Measurements from ENCODE around the gene LCNL1.

LCNL1 gene

DNA sequence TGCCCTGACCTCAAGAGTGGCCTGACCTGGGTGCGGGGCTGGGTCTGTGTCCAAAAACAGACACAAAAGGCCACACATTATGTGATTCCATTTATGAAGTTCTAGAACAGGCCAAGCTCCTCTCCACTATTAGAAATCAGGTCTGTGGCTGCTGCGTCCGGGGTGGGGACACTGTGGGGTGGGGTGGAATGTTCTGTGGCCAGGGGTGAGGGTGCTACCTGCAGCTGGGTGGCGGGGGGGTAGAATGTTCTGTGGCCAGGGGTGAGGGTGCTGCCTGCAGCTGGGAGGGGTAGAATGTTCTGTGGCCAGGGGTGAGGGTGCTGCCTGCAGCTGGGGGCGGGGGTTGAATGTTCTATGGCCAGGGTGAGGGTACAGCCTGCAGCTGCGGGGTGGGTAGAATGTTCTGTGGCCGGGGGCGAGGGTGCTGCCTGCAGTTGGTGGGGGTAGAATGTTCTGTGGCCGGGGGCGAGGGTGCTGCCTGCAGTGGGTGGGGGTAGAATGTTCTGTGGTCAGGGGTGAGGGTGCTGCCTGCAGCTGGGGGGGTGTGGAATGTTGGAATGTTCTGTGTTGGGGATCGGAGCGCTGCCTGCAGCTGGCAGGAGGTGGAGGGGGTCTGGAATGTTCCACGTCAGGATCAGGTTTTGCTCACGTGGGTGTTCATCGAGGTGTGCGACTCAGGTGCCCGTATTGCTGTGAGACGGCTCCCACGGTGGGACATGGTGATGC is 22.4 kb upstream of the LCNL1 start:
- no peak for DNase-seq (ENCODE audit: low spot score)

DNA sequence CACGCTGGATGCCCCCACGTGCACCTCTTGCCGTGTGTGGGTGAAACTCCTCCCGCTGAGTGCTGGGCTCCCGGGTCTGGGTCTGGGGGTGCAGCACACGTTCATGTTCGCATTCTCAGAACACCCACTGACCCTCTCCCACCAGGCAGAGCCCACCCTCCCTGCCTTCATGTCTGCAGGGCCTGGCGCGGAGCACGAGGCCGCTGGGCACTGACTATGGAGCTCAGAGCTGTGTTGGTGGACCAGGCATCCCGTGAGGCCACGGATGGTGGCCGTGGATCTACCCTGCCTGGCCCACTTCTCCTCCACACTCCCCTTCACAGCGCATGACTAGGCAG is 21.9 kb upstream of the LCNL1 start:
- no peak for DNase-seq (ENCODE audit: low spot score)

DNA sequence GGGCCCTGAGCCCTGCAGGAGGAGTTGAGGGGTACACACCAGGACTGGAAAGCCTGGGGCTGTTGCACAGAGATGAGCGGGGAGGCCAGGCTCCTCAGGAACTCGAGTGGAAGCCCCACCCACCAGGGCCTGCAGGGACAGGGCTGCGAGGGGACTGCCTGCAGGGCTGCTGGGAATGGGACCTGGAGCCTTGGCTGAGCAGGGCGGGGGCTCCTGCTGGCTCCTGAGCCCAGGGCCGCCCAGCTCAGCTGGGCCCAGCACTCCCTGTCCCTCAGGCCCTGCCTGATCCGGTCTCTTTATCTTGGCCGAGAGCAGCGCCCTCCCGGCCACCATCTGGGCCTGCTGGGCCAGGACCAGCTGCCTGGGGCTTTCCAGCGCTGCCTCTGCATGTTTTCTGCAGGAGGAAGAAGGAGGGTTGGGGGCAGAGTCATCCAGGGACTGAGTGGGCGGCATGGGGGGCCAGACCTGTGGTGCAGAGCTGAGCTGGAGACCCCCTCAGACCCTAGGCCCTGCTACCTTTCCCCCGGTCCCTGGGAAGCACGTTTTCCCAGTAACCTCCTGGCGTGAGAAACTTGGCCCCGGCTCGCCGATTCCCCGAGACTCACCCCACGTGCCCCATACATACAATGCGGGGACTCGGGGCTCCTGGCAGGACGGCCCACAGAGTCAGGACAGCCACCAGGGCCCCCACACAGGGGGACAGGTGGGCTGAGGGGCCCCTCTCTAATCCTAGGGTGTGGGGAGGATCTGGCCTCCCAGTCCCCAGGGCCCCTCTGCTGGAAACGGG is 21.3 kb upstream of the LCNL1 start:
- DNase-seq (ENCODE audit: low spot score): no peak

DNA sequence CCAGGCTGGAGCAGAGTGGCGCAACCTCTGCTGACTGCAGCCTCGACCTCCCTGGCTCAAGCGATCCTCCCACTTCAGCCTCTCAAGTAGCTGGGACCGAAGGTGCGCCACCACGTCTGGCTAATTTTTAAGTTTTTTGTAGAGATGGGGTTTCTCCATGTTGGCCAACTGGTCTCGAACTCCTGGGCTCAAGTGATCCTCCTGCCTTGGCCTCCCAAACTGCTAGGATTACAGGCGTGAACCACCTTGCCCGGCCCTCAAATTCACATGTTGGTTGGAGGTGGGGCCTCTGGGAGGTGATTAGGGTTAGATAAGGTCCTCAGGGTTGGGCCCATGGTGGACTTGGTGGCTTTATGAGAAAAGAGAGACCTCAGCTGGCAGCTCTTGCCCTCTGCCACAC is 20.6 kb upstream of the LCNL1 start:
- DNase-seq (ENCODE audit: low spot score): no peak

DNA sequence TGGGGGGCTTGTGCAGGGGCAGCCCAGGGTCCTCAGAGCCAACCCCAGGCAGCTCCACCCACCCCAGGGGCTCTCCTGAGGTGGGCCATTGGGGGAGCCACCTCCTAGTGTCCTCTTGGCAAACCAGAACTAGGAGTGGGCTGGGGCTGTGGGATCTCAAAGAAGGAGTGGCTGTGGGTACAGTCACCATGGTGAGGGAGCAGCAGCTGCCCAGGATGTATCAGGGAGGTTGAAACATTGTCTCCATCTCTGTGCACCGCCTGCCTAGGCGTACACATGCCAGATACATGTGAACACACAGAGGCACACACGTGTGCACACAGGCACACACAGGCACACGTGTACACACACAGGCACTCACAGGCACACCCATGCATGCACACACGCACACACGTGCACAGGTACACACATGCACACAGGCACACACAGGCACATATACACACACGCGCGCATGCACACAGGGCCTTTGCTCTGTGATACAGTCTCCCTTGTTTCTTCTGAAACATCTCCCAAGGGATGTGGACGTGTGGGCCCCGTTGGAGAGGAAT is 20.0 kb upstream of the LCNL1 start:
- DNase-seq (ENCODE audit: low spot score): no peak

DNA sequence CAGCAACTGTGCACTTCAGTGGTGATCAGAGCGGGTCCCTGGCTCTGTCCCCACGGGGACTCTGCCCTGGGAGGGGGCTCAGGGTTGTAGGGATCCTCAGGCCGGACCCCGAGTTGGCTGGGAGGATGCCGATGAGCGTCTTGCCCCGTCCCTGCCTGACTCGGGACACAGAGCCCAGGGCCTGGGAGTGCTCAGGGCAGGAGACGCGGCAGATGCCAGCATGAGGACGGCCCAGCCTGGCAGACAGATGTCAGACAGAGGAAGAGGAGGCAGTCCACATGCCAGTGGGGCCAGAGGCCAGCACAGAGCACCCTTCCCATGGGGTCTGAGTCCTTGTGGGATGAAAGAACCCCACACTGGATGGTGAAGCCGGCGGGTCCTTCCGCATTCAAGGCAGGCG is 19.5 kb upstream of the LCNL1 start:
- no peak for DNase-seq (ENCODE audit: low spot score)

DNA sequence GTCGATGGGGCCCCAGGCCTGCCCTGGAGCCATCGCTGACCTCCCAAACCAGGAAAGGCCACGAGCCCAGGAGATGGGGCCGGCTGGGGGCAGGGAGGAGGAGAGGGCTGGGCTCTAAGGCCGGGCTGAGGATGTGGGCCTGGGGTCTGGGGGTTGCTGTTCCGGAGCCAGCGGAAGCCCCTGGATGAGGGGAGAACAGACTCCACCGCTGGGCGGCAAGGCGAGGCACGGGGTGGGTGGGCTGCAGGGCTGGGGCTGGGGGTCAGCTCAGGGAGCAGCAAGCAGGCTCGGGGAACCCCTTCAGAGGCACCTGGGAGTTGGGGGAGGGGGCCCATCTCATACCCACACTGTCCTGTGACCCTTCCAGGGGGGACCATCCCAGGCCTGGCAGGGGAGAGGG is 19.0 kb upstream of the LCNL1 start:
- DNase-seq (ENCODE audit: low spot score): no peak

DNA sequence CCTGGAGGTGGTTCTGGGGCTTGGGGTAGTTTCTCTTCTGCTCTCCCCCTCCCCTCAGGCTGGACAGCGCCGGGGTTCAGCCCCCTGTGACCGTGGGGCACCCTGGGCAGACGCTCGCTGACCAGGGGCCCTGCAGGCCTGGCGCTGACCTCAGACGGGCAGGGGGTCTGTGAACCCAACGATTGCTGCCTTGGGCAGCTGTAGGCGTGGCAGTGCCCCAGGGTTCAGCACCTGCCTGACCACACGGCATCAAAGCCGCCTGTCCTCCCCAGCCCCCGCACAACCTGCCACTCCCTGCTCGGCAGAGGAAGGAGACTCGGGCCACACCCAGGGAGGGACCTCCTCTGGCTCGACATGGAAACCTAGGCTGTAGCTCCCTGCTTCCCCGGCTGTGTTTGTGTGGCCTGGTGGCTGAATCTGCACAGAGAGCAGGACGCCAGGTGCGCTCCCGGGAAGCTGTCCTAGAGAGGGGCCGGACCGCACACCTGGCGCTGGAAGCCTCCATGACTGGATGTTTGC is 18.6 kb upstream of the LCNL1 start:
- no peak for DNase-seq (ENCODE audit: low spot score)

DNA sequence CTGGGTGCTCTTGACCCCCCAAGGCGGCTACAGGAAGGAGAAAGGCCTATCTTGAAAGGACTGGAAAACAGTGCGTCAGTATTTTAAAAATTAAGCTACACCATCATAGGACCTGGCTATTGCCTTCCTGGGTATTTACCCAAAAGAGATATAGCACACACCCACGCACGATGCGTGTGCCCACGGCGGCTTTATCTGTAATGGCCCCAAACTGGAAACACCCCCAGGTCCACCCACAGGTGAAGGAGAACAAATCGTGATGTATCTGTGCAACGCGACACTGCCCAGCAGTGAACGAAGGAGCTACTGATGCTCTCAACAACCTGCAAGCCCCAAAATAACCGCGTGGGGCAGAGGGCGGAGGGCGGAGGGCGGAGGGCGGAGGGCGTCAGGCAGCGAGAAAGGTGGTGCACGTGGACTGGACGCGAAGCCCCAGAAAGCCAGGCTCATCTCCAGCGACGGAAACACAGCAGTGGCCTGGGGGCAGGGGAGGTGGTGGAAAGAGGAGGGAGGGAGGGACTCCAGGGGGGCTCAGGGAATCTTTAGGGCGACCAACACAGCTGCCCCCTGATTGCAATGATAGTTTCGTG is 17.9 kb upstream of the LCNL1 start:
- DNase-seq (ENCODE audit: low spot score): no peak

DNA sequence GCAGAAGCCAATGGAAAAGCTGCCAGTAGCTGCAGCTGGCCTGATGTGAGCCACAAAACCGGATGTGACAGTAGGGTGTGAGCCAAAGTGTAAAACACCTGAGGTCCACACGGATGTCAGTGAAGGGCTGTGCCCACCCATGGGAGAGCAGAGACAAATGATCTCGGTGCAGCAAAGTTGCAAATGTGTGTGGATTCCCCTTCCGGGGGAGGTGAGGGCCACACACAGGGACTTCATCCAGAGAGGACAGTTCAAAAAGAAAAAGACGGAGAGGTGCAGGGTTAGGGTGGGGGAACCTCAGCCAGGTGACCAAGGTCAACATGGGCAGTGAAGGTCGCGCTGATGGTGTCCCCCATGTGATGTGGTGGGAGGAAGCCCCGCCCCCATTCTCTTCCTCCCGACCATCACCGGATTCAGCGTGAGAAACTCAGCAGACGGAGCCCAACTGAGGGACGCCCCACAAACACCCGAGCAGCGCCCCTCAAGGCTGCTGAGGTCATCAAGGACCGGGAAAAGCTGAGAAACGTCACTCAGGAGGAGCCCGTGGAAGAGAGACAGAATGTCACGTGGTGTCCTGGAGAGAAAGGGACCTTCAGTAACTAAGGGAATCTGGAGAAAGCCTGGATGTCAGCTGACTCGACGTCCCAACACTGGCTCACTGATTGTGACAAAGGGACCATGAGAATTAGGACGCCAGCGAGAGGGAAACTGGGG is 16.9 kb upstream of the LCNL1 start:
- peak; percentile 27 for DNase-seq (ENCODE audit: low spot score)

DNA sequence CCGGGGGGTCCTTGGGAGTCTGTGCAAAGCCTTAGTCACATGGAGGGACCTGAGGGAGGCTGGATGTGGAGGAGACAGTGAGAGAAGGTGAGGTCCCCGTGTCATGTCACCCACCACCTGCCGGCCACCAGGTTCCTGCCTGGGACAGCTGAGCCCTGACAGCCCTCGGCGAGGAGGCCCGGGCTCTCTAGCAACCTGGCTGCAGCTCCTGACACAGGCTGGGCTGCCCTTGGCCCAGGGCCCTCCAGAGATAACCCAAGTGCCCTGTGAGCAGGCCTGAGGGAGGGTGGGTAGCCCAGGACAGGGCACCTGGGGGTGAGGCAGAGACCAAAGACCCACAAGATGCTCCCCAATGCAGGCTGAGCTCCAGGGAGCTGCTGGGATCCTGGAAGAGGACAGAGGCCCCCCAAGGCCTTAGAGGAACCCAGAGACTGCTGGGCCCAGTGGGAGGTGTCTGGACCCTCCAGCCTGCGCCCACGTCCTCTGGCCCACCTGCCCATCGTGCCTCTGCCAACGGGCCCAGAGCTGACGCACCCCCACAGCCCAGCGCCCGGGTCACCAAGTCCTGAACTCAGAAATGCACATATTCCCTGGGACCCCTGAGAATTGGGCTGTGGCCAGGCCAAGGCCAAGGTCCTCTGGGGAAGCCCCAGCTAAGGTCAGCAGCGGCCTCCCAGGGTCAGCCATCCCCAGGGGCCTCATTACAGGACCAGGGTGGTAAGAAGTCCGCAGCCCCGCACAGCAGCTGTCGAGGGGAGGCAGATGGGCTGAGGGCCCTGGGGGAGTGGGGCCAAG is 14.3 kb upstream of the LCNL1 start:
- no peak for DNase-seq (ENCODE audit: low spot score)

DNA sequence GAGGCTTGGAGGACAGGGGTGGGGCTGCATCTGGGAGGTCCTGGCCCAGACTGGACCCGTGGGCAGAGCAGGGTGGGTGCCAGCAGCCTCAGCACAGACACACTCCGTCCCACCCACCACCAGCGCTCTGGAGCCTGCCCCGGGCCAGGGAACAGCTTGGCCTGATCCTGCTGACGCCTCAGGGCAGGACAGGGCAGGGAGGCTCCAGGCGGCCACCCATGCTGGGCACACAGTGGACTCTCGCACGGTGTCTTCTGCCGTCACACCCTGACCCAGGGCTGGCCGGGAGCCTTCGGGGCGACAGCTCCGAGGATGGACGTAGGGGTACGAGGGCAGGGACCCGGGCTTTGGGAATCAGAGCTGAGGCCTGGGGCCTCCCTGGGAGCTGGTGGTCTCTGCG is 13.6 kb upstream of the LCNL1 start:
- no peak for DNase-seq (ENCODE audit: low spot score)

DNA sequence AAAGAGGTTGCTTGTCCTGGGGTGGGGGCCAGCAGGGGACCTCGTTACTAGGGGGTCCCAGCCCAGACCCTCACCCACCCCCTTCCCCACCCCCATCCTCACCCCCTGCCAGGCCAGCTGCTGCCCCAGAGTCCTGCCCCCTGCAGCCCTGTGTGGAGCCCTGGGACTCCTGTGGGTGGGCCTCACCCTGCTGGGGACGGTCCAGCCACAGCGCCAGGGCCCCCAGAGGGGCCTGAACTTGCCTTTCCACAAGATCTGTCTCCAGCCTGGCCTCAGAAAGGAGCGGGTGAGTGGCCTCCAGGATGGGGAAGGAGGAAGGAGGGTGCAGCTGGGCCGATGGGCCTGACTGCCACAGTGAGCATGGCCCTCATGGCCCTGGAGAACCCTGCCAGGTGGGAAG is 13.0 kb upstream of the LCNL1 start:
- DNase-seq (ENCODE audit: low spot score): no peak

DNA sequence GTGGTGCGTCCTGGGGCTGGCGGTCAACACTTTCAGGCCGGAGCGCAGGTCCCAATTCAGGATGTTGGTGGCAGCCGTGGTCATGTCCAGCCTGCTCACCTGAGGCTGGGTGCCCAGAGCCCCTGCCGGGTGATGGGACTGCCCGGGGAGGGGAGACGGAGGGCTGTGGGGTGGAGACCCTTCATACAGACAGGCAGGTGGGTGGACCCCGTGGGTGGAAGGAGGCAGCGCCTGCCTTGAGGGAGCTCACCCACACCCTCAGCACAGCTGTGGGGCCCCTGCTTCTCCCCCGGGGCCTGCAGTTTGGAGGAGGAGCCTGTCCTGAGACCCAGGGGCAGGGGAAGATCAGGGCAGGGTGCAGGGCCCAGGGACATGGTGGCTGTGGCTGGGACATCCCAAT is 12.4 kb upstream of the LCNL1 start:
- no peak for DNase-seq (ENCODE audit: low spot score)

DNA sequence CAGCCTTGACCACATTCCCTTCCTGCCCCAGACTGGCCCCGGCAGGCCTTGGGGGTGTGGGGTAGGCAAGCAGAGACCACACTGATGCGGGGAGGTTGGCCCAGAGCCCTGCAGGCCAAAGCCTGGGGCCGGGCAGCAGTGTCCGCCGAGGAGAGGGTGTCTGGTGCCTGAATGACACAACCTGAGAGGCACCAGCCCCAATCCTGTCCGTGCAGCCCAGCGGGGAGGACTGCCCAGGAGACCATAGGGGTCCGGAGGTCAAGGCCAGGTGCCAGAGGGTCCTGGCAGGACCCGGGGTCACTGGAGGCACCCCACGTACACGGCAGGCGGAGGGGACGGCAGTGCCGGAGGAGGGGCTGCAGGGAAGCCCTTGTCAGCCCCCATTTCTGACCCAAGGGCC is 11.0 kb upstream of the LCNL1 start:
- DNase-seq (ENCODE audit: low spot score): no peak

DNA sequence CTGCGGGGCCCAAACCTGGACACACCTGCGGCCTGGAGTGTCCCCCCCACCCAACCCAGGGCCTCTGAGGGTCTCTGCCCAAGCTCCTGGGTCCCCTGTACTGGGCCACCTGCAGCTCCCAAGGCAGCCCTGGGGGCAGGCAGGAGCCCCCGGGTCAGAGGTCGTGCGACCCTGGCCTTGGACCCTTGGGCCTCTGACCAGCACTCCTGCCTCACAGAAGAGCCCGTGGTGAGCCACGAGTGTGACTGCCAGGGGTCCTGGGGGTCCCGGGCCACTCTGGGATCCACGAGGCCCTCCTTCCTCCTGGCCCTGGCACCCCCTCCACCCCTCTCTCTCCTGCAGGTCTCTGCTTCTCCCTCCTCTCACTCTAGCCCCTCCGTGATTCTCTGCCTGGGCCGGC is 10.5 kb upstream of the LCNL1 start:
- DNase-seq (ENCODE audit: low spot score): no peak

DNA sequence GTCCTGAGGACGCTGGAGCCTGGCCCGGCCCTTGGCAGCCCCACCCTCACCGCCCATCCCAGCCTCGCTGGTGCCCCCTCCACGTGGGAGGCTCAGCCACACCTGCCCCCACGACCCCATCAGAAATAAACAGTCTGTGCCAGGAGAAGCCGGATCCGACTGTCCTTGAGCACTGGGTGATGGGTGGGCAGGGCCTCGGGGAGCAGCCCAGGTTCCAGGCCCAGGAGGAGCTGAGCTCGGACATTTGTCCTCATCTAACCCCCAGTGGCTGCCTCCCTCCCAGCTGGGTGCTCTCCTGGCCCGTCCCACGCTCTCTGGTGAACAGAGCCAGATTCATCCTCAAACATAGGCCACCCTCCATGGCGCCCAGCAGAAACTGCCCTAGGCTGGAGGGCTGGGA is 10.1 kb upstream of the LCNL1 start:
- no peak for DNase-seq (ENCODE audit: low spot score)

DNA sequence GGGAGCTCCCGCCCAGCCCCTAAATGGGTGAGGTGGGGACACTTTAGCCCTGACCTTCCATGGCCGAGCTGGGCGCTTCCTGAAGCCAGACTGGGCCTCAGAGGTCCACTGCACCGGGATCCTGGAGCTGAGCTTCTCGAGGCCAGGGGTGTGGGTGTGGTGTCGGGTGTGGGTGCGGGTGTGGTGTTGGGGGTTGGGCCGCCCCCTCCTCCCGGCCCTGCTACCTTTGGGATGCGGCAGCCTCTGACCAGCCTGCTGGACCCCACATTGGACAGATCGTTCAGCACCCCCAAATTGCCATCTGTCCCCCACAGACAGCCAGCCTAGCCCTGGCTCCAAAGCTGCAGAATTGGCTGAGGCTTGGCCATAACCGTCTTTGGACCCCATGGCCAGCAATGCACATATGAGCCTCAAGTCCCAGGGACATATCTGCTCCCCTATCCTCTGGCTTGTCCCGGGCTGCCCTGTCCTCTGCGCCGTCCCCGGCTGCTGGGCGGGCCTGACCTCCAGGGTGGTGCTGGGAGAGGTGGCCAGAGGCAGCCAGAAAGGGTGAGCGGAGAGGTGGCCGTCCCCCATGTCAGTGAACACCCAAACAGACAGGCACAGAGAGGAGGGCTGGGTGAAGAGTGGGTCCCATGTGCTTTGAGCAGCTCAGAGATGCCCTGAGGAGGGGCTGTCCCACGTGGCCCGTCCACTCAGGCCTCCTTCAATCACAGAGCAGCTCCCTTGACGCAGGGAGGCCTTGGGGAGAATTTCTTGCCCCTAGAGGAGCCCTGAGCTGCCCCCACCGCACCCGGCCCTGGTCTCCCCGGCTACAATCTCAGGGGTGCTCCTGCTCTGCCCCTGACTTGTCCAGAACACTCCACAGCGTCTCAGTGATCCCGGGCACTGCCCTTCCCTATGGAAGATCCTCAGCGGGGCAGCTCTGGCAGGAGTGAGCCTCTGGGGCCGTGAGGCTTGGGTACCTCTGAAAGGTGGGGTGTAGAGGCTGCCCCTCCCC is 8.9 kb upstream of the LCNL1 start:
- DNase-seq (ENCODE audit: low spot score): no peak

DNA sequence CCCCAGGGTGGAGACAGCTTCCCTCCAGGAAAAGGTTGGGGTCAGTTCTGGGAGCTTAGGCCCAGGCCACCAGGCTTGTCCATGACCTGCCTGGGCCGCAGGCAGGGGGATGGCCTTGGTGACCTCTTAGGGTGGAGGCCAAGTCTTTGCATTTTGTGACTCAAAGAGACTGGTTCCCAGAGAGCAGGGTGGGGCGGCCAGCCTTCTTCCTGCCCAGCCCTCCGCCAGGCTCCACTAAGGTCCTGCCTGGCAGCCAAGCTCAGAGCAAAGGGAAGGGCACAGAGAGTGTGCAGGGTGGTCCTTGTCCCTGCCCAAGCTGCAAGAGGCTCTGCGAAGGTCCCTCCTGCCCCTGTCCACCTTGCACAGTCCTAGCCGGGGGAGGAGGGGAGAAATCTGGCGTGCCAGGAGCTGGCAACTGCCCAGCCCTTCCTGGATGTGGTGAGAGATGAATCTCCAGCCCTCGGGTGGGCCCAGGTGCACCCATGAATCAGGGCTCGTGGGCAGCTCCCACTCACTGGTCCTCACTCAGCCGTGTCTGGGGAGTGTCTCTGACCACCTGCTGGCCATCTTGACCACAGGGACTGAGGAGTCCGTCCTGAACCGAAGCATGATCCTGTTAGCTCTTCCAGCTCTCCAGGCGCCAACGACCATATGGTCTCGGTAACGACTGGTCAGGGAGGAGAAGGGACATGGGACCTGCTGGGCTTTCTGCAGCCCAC is 7.8 kb upstream of the LCNL1 start:
- DNase-seq (ENCODE audit: low spot score): no peak

DNA sequence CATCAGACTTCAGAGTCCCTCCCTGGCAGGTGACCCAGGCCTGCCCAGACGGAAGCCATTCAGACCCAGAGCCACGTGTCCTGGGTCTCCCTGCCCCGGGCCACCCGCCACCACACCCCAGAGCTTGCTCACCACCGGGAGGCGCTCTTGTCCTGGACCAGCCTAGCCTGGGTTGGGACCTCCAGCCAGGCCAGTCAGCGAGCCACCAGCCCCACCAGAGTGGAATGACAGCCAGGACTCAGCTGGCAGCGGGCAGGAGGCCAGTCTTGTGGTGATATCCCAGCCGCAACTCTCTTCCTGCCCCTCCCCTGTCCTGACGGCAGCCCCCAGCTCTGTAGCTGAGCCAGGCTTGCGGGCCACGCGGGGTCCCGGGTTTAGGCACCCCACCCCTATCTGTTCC is 7.1 kb upstream of the LCNL1 start:
- DNase-seq (ENCODE audit: low spot score): peak; percentile 35

All from activated CD4-positive, alpha-beta T cell treated with anti-CD3 and anti-CD28 coated beads, Interleukin-2, Interleukin-4, amounts not matched to agents 100 ng/mL and 50 ng/mL, durations not matched to agents 16 hours and 8 hours (primary cell).